SK-MEL-5 (cell line): Measurements from ENCODE around the gene TMEM19. TPM values are rescaled to one million over a fixed set of nuclear protein-coding genes. Genes with fewer than 3 reads are reported as not detected.
A peak's percentile ranks its signal among the peaks of the same experiment; 100 is the strongest.
"Not testable (repeated sequence)": the region's sequence is repeated elsewhere in the genome, so short reads cannot be mapped to it uniquely, and the experiment has no call there.

Source experiments
- DNase-seq: peaks from one replicate; pipeline ENCODE4 v3.0.0-alpha.2; 2016; ENCODE audit warnings: low read depth, low spot score
- in situ Hi-C: cut with HindIII; loops from 2 replicates; pipeline ENCODE4 v1.10.0; 2016; ENCODE audit warnings: low sequenced_read_pairs, high pct_unique_total_duplicates, low pct_unique_long_range_greater_than_20kb
- total RNA-seq: library from RNA; depleted of rRNA; stranded (reverse); fragments of >200 nt; shearing (Covaris generic); gene quantifications from 2 replicates; pipeline ENCODE4 v1.2.3, GENCODE V29; 2014

TMEM19 gene
- total RNA-seq, 1 experiment from 2014 or later, result 41.3 TPM

DNA sequence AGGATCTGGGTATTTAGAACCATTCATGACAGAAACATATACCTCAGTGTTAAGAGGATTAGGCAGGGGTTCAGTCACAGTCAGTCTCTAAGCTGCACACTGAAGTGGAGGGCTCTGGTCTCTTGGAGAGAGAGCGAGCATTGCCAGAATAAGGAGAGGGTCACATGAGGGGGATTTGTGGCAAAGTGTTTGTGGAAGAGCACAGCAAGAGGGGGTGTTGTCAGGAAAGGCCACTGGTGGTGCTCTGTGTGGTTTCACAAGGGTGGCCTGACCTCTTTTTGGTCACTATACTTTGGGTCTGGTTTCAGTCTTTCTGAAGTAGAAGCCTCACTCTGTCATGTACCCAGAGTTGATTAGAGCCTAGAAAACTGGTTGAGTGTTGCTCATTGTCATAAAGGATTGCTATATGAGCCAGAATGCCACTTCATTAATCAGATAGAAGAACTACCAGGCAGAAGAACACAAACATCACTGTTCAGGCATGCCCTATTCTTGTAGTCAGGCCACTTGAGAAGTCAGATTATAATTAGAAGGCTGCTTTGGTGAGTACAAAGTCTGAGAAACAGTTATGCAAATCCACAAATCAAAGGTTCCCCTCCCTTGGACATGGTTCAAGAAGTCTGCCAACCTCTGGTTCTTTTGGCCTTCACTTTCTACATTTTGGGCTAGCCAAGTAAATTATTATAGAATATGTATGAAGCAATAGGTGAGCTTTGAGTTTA, 8.4 kb downstream of the TMEM19 start:
- in situ Hi-C loops, result no loop called here
- DNase-seq, result no peak

DNA sequence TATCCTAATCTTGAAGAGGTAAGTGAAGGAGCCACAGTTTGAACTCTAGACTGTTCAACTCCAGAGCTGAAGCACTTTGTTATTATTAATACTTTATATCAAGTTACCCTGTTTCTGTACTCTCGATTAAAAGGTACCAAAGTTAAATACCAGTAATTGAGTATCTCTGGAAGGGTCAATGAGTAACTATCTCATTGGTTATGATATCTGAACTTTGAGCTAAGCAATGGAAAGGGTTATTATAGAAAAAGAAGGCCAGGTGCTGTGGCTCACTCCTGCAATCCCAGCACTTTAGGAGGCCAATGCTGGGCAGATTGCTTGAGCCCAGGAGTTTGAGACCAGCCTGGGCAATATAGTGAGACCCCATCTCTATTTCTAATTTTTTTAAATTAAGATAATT, 9.9 kb downstream of the TMEM19 start:
- in situ Hi-C loops, result no loop called here
- no peak for DNase-seq

DNA sequence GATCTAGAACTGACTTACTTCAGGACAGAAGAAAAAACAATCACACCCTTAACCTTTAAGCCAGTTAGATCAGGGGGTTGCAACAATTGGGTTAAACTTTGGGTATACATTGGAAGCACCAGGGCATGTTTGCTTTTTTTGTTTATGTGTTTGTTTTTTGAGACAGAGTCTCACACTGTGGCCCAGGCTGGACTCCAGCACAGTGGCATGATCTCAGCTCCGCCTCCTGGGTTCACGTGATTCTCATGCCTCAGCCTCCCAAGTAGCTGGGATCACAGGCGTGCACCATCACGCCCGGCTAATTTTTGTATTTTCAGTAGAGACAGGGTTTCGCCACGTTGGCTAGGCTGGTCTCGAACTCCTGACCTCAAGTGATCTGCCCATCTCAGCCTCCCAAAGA, 16.3 kb downstream of the TMEM19 start:
- in situ Hi-C loops, DNase-seq: not testable (repeated sequence)

DNA sequence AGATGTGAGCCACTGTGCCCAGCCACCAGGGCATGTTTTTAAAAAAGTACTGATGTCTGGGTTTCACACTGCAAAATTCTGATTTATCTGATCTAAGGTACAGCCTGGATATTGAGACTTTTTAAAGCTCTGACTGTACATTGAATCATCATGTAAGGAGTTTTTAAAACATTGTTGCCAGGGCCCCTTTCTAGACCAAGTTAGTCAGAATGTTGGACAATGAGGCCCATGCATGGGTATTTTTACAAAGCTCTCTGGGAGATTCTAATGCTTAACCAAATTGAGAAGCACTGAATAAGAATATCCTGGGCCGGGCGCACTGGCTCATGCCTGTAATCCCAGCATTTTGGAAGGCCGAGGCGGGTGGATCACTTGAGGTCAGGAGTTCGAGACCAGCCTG, 16.7 kb downstream of the TMEM19 start:
- no peak for DNase-seq
- in situ Hi-C loops, result no loop called here

DNA sequence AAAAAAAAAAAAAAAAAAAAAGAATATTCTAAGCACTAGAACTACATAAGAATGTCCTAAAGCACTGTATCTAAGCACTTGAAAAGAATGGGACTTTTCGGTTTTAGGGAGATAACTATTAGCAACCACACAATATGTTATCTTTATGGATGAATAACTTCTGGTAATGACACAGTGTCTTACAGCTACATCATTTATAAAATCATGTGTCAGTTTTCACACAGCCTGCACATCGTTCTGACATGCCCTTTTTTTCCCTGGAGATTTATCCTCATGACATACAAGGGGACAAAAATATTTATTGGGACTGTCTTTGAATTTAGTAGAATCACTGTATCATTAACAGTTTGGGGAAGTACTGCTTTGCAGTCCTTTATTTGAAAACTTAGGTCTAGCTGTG, 17.3 kb downstream of the TMEM19 start:
- no peak for DNase-seq
- in situ Hi-C loops, result no loop called here

DNA sequence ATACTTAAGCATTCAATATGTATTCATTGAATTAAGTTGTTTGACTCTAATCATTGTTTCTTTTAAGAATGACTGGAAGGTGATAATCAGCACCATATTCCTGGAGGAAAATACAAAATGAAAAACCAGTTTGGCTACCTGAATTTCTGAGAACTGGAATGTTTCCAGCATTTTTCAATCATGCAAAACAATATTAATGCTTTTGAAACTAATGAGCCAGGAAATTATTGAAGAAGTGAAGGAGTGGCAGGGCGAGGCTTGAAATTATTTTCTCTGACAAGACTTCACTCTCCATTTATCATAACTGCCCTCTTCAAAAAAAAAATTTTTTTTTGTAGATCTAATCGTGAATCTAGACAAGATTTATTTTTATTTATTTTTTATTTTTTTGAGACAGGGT, 19.0 kb downstream of the TMEM19 start:
- in situ Hi-C loops, result no loop called here
- DNase-seq, result no peak

DNA sequence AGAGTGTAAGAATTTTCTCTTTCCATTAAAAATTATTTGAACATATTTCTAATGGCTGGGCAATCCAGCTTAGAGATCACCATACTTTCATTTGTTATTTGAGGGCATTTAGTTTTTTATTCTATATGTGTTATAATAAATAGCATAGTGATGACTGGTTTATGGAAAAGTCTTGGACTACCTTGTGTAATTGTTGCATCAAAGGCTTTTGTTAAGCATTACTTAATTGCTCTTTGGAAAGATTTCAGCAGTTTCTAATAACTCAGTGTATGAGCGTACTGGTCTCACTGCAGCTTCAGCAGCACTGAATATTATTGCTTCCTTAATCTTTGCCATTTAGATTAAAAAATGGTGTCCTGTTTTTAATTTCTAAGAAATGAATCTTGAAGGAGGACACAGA, 22.8 kb downstream of the TMEM19 start:
- no peak for DNase-seq
- in situ Hi-C loops, result no loop called here

DNA sequence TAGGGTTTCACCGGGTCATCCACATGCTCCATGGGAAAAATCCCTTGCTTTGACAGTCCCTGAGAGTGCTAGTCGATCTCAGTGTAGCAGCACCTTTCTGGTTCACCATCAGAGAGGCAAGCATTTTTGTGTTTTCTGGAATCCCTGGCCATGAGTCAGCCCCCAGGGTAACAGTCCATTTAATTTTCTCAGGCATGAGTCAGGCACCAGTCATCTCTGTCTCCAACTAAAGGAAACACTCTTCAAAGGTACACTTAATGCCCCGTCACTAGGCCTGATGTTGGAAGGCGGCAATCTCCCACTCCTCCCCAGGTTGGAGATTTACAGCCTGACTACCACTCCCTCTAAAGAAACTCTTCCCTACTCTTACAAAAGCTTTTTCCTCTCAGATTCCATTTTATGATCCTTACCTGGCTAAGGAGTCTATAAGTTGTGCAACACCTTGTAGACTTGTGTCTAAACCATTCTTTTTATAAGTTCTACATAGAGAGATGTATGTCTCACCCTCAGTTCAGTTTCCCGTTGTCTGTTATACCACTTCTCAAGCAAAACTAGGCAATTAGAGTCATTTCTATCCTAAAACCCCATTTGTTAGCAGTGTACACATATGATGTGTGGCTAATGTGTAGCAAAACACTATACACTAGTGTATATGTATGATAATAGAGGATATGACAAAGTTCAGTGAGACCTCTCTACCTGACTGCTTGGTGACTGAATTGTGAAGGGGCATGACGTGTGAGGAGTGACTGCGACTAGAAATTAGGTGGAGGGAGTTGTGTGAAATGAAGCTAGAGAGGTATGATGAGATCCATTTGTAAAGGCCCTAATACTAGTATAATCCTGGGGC, 24.6 kb downstream of the TMEM19 start:
- in situ Hi-C loops, result no loop called here
- DNase-seq, result no peak

DNA sequence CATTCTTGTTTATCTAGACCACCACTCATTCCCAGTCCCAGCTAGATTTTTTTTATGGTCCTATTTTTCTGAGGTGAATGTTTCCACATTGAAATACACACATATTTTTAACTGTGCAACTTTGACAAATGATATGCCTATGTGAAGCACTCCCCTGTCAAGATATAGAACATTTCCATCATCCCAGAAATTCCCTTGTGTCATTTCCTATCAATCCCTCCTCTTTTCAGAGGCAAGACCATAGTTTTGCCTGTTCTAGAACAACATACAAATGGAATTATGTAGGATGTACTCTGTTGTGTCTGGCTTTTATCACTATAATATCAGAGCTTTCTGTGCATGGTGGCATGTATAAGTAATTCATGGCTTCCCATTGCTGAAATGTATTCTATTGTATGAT, 32.7 kb downstream of the TMEM19 start:
- in situ Hi-C loops, result no loop called here
- DNase-seq, result no peak

DNA sequence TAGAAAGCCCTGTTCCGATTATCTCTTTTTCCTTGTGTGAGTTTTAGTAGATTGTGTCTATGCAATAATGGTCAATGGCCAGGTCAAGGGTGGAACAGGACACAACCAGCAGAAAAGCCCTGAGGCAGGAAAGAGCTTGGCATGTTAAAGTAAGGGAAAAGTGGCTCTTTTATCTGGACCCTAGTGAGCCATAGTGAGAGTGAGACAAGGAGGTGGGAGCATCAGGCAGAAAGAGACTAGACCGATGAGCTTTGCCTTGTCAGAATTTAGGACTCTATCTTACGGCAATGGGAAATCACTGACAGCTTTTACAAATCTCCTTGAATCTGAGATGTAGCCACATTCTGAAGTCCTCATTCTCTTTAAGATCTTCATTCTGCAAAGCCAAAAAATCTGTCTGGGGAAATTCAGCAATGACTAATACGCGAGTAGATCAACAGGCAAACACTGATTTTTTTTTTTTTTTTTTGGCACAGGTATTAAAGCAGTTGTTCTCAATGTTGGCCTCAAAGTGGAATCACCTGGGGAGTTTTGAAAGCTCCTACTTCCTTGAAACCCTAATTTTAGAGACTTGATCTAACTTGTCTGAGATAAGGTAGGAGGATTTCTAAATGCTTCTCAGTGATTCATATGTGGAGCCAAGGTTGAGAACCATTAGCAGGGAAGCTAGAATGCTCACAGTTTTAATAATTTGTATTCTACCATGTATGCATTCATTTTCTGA, 33.9 kb downstream of the TMEM19 start:
- in situ Hi-C loops, result no loop called here

DNA sequence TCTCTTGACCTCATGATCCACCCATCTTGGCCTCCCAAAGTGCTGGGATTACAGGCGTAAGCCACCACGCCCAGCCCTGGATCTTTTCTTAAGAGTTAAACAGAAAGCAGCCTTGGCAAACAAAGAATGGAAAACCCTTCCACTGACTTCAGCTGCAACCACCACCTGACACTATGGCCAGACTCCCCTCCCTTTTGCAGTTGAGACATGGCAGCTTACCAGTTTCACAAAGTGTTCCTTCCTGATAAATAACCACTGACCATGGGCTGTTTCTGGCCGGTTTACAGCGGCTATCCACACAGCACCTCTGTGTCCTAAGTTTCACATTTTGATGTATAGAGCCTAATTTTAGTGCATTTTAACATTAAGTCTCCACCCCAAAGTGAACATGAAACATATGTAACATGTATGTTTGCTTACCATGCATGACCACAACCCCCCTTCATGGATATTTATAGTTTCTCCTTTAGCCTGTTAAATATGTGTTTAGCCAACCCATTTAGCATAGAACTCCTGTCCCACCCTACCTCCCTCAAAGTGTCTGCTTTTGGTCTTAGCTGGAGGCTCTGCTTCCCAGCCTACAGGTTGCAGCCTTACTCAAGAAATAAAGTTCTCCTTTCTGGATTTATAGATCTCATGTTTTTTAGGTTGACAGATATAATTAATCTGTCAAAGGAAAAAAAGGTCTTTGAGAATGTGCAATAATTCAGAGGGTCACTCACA, 36.1 kb downstream of the TMEM19 start:
- no peak for DNase-seq
- in situ Hi-C loops, result no loop called here

More for the DNA sequence above, 33.9 kb downstream of the TMEM19 start:
- no peak for DNase-seq

DNA sequence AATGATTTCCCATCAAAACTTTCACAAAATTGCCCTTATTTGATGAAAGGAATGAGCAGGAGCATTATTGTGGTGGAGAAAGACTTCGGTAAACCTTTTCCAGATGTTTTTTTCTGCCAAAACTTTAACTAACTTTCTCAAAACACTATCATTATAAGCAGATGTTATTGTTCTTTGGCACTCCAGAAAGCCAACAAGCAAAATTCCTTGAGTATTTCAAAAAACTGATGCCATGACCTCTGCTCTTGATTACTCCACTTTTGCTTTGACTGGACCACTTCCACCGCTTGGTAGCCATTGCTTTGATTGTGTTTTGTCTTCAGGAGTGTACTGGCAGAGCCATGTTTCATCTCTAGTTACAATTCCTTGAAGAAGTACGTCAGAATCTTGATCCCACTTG, 39.1 kb downstream of the TMEM19 start:
- no peak for DNase-seq
- in situ Hi-C loops, result no loop called here

DNA sequence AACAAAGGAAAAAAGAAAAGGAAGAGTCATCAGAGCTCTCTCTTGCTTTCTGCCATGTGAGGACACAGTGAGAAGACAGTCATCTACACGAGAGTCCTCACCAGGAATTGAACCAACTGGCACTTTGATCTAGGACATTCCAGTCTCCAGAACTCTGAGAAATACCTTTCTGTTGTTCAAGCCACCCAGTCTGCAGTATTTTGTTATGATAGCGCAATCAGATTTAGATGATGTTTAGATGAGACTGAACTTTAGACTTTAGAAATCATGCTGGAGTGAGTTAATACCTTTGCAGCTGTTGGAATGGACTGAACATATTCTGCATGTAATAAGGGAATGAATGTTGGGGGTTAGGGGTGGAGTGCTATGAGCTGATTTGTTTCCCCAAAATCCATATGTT, 40.7 kb downstream of the TMEM19 start:
- DNase-seq, result no peak
- in situ Hi-C loops, result no loop called here

DNA sequence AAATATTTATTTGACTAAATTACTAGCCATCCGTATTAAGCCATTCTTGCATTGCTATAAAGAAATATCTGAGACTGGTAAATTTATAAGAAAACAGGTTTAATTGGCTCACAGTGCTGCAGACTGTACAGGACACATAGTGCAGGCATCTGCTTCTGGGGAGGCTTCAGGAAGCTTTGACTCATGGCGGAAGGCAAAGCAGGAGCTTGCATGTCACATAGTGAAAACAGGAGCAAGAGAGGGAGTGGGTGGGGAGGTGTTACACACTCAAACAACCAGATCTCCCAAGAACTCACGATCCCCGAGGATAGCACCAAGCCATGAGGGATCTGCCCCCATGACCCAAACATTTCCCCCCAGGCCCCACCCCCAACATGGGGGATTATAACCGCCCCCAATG, 42.1 kb downstream of the TMEM19 start:
- in situ Hi-C loops, result no loop called here
- DNase-seq, result no peak

DNA sequence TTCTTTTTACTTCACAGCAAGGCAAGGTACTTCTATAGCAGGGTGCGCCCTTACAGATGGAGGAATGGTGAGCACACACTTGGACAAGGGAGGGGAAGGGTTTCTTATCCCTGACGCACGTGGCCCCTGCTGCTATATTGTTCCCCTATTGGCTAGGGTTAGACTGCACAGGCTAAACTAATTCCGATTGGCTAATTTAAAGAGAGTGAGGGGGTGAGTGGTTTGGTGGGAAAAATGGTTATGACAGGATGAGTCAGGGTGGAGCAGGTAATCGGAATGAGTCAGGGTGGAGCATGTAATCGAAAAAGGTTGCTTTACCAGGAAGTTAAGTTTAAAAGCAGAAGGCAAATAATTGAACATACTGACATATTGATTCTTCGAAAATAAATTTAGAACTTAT, 45.1 kb downstream of the TMEM19 start:
- in situ Hi-C loops, result no loop called here
- no peak for DNase-seq

DNA sequence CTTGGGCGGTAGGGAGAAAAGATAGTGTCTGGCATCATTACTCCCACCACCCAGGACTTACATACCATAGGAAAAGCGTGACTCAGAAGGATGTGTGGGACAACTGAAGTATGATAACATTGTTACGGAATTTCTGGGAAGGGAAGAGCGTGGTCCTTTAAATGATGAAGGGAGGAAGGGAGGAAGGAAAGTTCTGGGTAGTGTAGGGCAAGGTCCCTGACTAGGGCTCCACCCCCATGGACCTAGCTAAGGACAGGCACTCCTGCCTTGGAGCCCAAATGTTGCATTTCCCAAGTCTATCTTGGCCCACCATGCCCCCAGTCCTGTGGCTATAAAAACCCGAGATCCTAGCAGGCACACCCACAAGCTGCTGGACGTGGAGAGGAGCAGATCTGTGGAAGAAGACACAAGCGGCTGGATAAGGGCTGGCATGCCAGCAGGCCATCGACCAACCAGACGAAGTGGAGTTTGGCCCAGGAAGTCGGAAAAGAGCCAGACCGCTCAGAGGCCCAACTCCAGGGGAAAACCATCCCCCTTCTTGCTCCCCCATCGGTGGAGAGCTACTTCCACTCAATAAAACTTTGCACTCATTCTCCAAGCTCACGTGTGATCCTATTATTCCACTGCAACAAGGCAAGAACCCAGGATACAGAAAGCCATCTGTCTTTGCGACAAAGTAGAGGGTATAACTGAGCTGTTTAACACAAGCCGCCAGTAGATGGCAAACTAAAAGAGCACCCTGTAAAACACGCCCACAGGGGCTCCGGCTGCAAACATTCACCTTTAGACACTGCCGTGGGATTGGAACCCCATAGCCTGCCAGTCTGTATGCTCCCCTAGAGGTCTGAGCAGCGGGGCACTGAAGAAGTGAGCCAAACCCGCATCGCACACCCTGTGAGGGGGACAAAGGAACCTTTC, 45.8 kb downstream of the TMEM19 start:
- in situ Hi-C loops, result no loop called here
- DNase-seq, result peak; percentile 46

DNA sequence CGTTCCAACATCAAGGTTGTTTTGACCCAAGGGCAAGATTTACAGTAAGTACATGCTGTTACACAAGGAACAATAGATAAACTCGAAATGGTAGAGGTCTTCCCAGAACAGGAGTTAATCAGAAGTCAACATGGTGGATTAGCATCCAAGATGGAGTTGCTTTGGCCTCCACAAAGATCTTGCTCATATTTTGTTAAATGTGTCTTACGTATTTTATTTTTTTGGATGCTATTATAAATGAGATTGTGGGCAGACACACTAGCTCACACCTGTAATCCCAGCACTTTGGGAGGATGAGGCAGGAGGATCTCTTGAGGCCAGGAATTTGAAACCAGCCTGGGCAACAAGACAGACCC, 46.5 kb downstream of the TMEM19 start:
- in situ Hi-C loops, result no loop called here
- DNase-seq, result no peak
